Central memory CD4-positive, alpha-beta T cell (primary cell): ENCODE measurements around the gene DGCR2.
"Not testable (repeated sequence)": the region's sequence is repeated elsewhere in the genome, so short reads cannot be mapped to it uniquely, and the experiment has no call there.

Experiments used
- DNase-seq: peaks from one replicate; pipeline ENCODE4 v3.0.0; 2022

DGCR2 gene

GRCh38 chr22:18995327-18995711 is 126.9 kb downstream of the DGCR2 start:
- DNase-seq = no peak

- DNase-seq = no peak
Measured at GRCh38 chr22:18994701-18995326, 127.4 kb downstream of the DGCR2 start.

- DNase-seq = no peak
Measured at GRCh38 chr22:18994056-18994455, 128.2 kb downstream of the DGCR2 start.

GRCh38 chr22:18992543-18993198 is 129.5 kb downstream of the DGCR2 start:
- no peak for DNase-seq

- DNase-seq = no peak
Measured at GRCh38 chr22:18991821-18992442, 130.3 kb downstream of the DGCR2 start.

GRCh38 chr22:18991138-18991432 is 131.1 kb downstream of the DGCR2 start:
- DNase-seq = no peak

- DNase-seq = no peak
Measured at GRCh38 chr22:18990355-18991137, 131.7 kb downstream of the DGCR2 start.

GRCh38 chr22:18988958-18989357 is 133.3 kb downstream of the DGCR2 start:
- no peak for DNase-seq

- DNase-seq = no peak
Measured at GRCh38 chr22:18987765-18988164, 134.4 kb downstream of the DGCR2 start.

GRCh38 chr22:18987114-18987513 is 135.1 kb downstream of the DGCR2 start:
- not testable (repeated sequence) for DNase-seq
